Fibroblast of upper back skin (primary cell): Measurements from ENCODE around the gene PDXK.
A peak's percentile ranks its signal among the peaks of the same experiment; 100 is the strongest.

Experiments
- DNase-seq: peaks from one replicate; pipeline ENCODE4 v3.0.0-alpha.2; 2013

Gene PDXK

GRCh38 chr21:43785134-43785533, 66.2 kb downstream of the PDXK start:
- DNase-seq, result no peak

GRCh38 chr21:43786300-43786806, 67.4 kb downstream of the PDXK start:
- DNase-seq, result no peak

GRCh38 chr21:43786807-43787440, 68.0 kb downstream of the PDXK start:
- DNase-seq, result no peak

GRCh38 chr21:43789276-43790009, 70.5 kb downstream of the PDXK start, which contains the start of gene RRP1:
Gene RRP1 (plus strand): TSS chr21:43789577. CDS start chr21:43789630, 53 bp downstream.
- DNase-seq, result peak; percentile 84

- no peak for DNase-seq
Measured at GRCh38 chr21:43790010-43790524, 71.1 kb downstream of the PDXK start.

- DNase-seq, result no peak
Measured at GRCh38 chr21:43792406-43792805, 73.5 kb downstream of the PDXK start.

GRCh38 chr21:43793243-43793642, 74.3 kb downstream of the PDXK start:
- no peak for DNase-seq

GRCh38 chr21:43794311-43794710, 75.4 kb downstream of the PDXK start:
- DNase-seq, result no peak

- DNase-seq, result no peak
Measured at GRCh38 chr21:43794857-43795256, 75.9 kb downstream of the PDXK start.

- no peak for DNase-seq
Measured at GRCh38 chr21:43797415-43797814, 78.5 kb downstream of the PDXK start.

GRCh38 chr21:43797925-43798715, 79.2 kb downstream of the PDXK start:
- no peak for DNase-seq

- no peak for DNase-seq
Measured at GRCh38 chr21:43799301-43799840, 80.4 kb downstream of the PDXK start.

GRCh38 chr21:43800124-43800523, 81.2 kb downstream of the PDXK start:
- DNase-seq, result no peak

GRCh38 chr21:43800566-43800965, 81.6 kb downstream of the PDXK start:
- no peak for DNase-seq

GRCh38 chr21:43801006-43801783, 82.3 kb downstream of the PDXK start:
- DNase-seq, result no peak

GRCh38 chr21:43802713-43803313, 83.9 kb downstream of the PDXK start:
- no peak for DNase-seq

- no peak for DNase-seq
Measured at GRCh38 chr21:43803558-43804300, 84.8 kb downstream of the PDXK start.

- no peak for DNase-seq
Measured at GRCh38 chr21:43805275-43805800, 86.4 kb downstream of the PDXK start.

- no peak for DNase-seq
Measured at GRCh38 chr21:43806017-43806710, 87.2 kb downstream of the PDXK start.

- DNase-seq, result no peak
Measured at GRCh38 chr21:43808367-43808766, 89.4 kb downstream of the PDXK start.
